DMS79 treated with DMSO at 0.1 percent for 48 hours (cell line): ENCODE results near the gene ADO.
A peak's percentile ranks its signal among the peaks of the same experiment; 100 is the strongest.

Source experiments
- DNase-seq: peaks from one replicate; lab custom pipeline; 2025; lab: John Stamatoyannopoulos, UW

Gene ADO

DNA sequence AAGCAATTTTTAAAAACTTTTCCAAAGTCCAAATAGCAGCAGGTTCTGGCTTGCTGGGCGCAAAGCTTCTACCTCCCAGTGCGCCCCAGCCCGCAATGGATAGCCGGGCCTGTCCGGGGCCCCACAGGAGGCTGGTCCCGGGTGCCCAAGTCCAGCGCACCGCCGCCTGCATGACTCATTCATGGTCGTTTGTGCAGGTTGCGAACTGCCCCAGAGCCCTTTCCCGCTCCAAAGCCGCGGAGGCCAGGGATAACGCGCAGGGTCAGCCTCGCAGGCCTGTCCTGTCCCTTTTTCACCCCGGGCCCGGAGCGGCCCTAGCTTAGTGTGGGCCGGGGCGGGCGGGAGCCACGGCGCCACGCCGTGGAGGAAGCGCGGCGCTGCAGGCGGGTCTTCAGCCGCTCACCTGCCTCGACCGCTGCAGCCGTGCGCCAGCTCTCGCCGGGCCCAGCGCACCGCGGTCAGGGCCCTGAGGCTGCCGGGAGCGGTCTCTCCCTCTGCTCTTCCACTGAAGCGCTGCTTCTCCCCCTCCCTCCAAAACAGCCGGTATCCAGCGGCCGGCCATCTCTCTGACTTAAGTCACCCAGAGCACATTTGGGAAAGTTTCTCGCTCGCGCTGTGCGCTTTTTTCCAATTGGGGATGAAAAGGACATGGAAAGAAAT is 13.4 kb downstream of the ADO start:
- peak; percentile 2 for DNase-seq

DNA sequence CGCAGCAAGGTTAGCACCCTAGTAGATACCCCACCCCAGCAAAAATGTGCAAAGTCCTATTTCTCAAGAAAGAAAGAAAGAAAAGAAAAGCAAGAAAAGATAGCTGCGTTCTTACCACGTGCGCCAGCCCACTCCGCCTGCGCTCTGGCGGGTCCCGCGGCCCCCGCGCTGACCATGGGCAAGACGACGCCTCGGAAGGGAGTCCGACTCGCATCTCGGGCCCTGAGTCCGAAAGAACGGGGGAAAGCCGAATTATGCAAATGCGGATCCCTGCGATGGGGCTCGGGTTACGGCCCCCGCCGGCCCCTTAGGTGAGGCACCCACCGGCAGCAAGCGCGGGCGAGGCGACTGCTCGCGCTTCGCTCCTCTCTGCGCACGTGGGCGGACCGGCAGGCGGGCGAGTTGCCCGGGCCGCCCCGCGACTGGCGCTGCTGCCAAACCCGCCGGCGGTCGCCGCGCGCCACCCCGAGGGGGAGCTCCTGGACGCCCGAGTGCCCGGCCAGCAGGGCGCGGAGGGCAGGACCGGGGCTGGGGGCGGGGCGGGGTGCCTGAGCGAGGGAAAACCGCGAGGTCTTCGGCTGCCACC is 14.0 kb downstream of the ADO start:
- no peak for DNase-seq

DNA sequence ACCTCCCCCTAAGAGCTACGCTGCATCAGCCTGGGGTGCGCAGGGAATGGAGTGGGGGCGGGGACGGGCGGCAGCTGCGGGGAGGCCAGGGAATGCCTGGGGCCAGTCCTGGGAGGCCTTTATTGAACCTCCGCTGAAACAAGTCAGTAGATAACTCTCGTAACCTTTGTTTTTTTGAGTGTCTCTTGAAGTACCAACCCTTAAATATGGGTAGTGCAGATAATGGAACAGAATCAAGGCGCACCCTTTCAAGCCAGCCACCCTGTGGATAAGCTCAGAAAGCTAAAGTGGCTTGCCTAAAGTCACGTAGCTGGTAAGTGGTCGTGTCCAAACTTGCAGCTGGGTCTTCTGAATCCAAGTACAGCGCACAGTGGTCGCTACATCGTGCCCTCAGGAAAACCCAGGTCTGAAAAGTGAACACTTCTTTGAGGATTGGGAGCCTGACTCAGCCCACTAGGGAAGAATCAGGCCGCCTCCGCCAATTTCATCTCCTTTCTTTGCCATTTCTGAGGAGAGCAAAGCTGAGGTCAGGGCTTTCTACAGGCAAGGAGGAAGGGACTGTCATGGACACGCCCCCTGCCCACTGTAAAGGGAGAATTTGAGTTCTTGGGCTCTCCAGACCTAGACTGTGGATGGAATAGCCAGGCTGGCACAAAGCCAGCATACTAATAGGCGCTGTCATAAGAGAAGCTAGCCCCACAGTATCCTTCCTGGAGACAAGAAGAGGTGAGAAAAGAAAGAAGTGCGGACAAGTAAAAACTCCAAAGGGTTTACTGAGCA is 14.8 kb downstream of the ADO start:
- no peak for DNase-seq

DNA sequence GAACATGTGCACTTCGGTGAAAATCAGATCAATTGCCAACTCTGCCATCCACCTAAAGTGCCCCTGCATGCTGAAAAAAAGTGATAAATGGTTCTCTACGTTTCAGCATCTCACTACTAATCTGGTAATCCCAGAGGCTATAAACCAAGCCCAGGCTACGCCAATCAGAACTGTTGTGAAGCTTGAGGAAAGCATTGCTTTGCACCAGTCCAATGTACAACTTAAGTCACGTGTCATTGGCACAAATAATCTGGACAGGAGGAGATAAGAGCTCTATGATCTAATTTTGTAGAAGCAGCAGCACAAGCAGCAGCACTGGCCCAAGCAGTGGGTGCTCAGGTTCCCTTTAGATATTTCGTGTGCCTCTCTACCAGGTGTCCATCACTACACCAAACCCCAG is 16.1 kb downstream of the ADO start:
- DNase-seq, result no peak

DNA sequence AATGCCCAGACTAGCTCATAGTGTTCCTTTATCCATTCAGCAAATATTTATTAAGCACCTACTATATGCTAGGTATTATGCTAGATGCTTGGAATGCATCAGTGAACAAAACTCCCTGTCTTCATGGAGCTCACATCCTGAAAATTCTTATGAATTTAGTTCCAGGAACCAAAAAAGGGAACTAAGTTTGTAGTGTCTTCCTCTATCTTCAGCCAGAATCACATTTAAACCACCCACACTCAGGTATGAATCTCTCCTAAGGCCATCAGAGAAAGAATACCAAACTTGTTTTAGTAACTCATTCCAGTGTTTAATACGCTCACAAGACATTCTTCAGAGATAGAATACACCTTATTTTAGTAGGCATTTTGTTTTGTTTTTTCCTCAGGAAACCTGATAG is 21.8 kb downstream of the ADO start:
- no peak for DNase-seq

DNA sequence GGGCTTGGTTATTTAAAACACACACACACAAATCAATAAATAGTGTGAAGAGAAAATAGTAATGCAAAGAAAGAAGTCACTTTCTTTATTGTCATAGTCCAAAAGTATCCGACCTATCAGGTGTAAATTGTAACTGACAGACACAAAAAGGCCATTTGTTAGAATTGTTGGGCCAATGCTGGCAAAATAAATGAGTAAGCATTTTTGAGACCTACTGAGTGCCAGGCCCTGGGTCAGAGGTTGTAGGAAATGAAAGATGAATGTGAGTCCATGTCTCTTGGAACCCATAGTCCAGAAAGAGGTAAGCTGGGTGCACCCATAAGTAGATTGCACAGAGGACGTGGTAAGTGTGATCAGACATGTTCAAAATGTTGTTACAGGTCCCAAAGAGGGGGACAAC is 25.1 kb downstream of the ADO start:
- DNase-seq, result no peak

DNA sequence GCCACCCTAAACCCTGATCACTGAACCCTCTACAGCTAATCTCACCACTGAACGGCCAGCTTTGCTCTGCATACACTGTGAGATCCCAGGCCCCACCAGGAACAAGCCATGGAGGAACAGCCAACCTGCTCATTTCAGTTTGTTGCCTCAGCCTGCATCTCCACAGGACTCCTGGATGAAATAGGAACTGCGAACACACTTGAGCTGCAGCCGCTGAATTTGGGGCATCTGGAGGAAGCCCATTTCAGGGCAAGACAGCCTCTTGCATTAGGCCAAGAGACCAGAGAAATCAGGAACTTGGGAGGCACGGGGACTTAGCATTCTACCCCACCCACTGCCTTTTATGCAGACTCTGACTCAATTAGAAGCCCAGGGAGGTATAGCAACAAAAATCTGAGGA is 26.2 kb downstream of the ADO start:
- no peak for DNase-seq

DNA sequence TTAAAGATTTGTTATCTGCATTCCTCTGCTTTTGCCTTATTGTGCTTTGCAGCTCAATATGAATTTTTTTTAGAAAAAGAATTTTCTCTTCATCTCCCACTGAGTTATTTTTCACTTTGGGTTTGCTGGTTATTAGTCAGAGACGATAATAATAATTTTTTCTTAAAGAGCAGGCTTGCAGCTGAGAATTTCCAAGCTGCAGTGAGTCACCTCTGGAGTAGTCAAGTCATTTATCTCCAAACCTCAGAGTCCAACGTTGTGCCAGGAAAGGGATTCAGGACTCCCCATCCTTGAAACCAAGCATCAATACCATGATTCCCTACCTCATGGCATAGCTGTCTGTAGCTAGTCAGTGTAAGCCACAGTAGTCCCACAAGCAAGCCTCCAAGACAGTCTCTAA is 26.8 kb downstream of the ADO start:
- no peak for DNase-seq

DNA sequence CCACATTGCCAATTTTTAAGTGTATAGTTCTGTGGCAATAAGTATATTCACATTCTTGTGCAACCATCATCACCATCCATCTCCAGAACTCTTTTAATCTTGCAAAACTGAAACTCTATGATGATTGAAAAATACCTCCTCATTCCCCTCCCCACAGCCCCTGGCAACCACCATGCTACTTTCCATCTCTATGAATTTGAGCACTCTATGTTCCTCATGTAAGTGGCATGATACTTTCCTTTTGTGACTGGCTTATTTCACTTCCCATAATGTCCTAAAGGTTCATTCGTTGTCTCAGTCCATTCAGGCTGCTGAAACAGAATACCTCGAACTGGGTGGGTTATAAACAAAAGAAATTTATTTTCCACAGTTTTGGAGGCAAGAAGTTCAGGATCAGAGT is 35.1 kb downstream of the ADO start:
- DNase-seq, result no peak

DNA sequence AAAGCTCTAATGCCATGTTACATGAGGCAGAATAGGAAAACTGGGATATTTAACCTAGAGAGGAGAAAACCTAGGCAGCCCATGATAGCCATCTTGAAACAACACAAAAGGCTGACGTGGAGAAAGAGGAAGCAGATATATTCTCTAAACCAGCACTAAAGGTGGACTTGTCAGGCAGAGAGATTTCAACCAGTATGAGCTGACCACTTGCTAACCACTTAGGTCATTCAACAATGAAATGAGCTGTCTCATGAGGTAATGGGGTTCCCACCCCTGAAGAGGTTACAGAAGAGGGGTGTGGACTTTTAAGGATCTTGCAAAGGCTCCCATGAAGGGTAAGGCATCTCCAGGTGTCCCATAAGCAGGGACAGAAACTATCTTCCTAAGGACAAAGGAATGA is 38.5 kb downstream of the ADO start:
- DNase-seq, result no peak

DNA sequence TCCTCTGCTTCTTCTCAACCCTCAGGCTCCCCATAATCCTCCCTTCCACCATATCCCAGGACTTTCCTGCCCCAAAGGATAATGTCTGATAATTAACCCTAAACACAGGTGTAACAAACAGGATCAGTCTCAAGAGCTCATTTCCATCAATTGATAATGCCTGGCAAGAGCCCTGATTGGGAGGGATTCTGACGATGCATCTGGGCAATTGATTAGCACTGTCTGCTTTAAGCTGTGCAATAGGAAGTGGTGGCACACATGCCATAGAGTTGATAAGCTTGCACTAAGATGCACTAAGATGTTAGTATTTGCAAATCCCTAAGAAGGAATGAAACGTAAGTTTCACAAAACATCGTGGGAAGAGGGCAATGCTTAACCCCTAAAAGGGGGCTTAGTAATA is 39.1 kb downstream of the ADO start:
- no peak for DNase-seq

DNA sequence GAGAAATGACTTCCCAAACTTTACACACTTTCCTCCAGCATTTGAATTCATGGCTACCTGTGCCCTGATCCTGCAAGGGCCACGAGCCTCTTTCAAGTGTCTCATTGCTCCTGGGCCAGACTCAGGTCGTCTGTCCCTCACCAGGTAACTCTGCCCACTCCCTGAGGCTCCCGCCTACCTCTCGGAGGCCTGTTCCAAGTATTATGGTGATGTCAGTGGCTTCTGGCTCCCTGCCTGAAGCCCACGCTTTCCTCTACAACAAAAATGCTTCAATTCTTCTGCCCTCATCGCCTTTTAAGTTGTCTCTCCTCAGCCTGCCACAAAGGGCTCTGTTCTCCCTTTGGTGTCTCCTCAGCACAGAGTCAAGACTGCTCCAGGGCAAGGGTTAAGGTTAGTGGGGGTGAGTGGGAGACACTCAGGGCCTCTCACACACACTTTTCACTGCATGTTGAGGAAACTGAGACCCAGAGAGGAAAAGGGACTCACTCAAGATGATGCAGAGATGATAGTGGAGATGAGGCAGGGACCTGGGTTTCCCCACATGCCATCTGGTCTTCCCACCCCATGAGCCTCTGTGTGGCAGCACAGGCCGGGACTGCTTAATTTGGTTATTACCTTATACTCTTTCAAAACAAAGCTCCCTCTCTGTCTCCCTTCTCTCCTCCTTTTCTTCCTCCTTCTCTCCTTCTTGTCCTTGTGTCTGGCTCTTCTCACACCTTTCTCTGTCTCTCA is 39.9 kb downstream of the ADO start:
- DNase-seq, result no peak

DNA sequence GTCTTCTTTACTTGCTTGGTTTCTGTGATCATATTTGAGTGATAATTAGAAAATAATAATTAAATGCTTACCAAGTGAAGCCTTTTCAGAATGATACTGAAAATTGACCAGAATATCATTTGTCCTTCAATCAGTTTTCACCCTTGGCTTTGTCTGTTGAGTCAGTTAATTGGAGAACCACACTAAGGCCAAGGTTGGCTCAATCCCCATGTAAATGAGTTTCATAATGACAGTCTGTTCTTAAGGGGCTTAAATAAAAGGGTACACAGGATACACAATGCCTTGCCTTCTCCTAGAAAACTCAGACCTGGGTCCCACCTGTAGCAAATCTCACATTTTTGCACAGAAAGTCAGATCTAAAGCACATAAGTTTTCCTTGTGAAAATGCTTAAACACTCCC is 42.9 kb downstream of the ADO start:
- no peak for DNase-seq

DNA sequence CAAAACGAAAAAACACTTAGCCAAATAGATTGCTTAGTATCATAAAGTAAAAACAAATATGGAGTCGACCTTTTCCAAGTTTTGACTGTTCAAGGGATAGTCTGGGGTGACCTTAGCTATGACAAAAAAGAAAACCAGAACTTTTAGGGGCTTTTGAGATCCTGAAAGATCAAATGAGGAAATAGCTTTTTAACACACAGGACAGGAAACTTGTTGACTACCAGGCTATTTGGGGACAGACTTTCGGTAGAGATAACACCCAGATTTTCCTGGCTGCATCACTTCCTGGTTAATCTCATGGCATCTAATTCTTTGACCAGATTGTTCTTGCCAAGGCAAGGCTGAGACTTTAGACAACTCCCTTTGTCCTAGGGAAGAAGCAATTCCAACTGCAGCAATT is 46.1 kb downstream of the ADO start:
- DNase-seq, result no peak

DNA sequence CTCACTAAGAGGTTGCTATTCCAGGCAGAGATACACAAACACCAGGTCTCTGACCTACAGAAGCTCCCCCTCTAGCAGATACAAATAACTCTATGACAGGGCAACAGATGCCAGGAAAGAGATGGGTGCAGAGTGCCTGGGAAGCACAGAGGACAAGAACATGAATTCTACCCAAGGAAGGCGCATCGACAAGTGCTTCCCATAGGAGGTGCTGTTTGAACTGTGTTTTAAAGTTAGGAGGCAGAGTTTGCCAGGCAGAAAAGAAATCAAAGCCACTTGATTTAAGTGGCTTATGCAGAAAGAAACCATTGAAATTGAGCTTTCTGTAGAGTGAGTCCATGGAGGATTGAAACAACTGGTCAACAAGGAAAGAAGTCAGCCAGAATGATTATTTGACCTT is 46.9 kb downstream of the ADO start:
- DNase-seq, result no peak

DNA sequence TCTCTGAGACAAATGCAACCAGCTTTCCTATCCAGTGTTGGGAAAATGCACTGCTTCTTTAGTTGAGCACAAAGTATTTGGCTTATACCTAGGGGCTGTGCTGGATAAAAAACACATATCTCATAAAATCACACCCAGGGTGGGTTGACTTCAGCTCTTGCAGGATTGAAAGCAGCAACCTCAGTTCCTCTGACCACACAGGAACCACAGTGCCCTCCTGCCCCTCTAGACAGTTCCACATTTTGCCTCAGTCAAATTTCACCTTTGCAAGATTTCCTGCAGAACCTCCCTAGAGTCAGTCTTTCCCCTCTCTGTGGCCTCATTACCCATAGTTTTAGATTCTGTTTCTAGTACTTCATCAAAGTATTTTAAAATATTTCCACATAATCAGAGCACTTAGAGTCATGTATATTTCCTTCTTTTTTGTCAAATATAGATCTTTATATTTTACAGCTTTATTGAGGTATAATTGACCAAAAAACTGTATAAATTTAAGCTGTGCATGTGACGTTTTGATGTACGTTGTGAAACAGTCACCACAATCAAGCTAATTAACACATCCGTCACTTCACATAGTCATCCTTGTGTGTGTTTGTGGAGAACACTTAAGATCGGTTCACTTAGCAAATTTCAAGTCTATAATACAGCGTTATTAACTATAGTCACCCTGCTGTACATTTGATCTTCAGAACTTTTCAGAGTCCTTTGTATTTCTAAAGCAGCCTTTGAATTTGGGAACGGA is 48.6 kb downstream of the ADO start:
- no peak for DNase-seq

DNA sequence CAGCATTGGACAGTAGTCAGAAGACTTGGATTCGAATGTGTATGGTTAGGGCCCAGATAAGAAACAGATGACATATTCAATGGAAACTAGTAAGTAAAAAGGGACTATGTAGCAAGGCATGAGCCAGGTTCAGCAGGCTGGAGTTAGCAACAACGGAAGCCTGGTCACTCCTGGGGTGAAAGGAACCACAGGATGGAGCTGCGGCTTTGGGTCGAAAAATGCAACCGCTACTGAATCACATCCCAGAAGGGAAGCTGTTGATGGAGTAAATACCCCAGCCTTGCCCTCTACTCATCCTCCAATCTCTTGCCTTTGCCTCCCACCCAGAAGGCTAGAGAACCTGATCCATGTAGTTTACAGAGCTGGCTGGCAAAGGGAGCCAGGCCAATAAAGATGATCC is 49.2 kb downstream of the ADO start:
- no peak for DNase-seq

DNA sequence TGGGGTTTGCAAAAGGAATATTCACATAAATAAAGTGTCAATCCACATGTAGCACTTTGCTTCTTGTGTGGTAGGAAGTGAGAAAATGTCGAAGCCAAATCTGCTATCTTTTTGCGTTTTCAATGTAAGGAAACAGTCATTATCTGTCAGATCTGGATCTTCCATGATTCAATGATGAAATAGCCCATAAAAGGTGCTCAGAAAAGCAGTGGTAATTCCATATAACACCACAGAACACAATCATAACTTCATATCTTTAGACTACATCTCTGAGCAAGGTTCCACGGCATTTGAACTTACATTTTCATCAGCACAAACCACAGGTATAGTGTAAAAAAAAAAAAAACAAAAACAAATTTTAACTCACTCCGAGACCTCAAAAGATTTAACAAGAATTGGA is 51.5 kb downstream of the ADO start:
- DNase-seq, result no peak
